HG03039 (cell line): Measurements from ENCODE around the gene ARID1B.
"Not testable (repeated sequence)": the region's sequence is repeated elsewhere in the genome, so short reads cannot be mapped to it uniquely, and the experiment has no call there.

Experiments
- ATAC-seq: cut with Tn5 transposase; IDR thresholded peaks from one replicate; pipeline ENCODE4 v1.9.1; 2021; ENCODE audit warnings: mild to moderate bottlenecking, moderate library complexity; ENCODE audit not compliant: unreplicated experiment

Gene ARID1B

GRCh38 chr6:156980515-156980914, 203.3 kb downstream of the ARID1B start:
- ATAC-seq, result no peak

DNA sequence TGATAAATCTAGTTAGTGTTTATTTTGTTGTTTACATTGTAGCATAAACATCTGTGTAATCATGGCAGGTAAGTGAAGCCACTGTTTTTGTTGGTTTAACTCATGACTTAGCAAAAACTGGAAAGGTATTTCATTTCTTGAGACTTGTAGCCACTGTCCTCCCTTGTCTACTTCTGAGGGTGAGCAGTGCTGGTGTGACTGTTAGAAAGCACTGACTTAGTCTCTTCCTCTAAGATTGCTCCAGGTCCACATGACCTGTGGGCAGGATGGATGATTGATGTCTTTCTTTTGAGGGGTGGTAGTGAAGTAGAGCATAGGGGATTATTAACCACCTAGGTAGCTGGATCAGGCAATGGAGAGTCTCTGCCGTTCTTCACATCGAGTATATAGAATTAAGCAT, 203.8 kb downstream of the ARID1B start:
- ATAC-seq, result no peak

GRCh38 chr6:156982168-156982567, 205.0 kb downstream of the ARID1B start:
- ATAC-seq, result no peak

DNA sequence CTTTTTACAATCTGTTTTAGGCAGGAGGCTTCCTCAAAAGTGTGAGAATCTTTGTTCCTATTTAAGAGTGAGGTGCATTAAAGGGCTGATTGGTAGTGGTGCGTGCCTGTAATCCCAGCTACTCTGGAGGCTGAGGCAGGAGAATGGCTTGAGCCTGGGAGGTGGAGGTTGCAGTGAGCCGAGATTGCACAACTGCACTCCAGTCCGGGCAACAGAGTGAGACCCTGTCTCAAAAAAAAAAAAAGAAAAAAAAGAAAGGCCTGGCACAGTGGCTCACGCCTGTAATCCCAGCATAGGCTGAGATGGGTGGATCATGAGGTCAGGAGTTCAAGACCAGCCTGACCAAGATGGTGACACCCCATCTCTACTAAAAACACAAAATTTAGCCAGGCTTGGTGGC, 205.7 kb downstream of the ARID1B start:
- not testable (repeated sequence) for ATAC-seq

GRCh38 chr6:156984178-156984738, 207.1 kb downstream of the ARID1B start:
- no peak for ATAC-seq

GRCh38 chr6:156985309-156985708, 208.1 kb downstream of the ARID1B start:
- ATAC-seq, result no peak

DNA sequence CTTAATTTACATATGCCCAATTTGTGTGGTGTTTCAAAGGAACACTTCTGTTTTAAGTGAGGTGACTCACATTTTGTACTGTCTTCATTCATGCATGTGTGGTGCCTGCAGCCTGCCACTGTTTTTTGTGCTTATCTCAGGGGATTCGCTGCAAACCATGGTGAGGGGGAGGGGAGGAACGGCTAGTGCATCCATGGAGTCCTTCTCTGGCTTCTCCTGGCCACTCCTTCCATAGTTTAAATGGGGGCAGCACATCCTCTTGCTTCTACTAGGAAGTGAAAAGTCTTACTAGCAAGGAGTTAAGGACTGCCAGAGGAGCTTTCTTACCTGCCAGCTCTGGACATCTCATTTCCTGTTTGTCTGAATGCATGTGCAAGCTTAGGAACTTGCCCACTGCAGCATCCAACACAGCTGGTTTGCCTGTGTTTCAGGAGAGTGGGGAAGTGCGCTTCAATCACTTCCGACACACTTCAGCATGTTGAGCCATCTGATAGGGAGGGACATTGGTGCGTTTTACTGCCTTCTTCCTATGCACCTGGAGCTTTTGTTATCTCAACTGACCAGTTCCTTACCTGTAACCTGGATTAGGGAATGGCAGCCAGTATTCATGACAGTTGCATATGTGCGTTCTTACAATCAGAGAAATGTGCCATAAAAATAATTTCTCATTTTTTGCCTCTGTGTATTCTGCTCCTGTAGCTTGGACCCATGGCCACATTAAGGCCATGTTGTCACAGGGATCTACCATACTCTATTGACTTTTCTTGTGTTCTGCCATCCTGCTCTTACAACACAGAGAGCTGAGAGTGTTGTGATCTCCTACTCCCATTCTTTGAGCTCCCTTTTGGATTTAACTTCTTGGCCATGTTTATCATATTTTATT, 211.3 kb downstream of the ARID1B start:
- peak; percentile 57 for ATAC-seq

DNA sequence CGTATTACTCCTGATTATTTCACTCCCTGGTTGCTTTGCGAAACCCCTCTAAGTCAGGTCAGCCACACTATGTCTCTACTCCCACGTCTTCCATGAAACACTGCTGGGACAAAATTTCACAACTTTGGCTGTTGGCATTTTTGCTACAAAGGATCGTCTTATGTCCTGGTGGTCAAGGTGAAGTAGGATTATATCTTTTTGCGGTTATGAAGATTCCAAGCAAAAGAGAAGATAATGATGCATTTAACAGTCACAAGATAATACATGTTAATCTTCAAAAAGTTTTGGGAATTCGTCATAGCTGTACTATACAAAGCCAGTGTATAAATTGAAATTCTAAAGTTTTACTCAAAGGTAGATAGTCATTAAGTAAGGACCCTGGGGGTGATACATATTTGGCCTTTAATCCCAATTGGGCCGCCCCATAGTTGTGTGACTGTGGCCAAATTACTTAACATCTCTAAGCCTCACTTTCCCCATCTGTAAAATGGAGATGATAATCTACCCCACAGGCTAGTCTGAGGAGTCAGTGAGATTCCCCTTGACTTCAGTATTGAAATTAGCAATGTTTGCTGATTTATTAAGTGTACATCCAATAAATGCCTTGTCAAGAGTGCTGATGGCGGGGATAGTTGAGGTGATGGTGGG, 212.1 kb downstream of the ARID1B start:
- no peak for ATAC-seq

GRCh38 chr6:156992020-156992804, 215.0 kb downstream of the ARID1B start:
- ATAC-seq, result no peak

DNA sequence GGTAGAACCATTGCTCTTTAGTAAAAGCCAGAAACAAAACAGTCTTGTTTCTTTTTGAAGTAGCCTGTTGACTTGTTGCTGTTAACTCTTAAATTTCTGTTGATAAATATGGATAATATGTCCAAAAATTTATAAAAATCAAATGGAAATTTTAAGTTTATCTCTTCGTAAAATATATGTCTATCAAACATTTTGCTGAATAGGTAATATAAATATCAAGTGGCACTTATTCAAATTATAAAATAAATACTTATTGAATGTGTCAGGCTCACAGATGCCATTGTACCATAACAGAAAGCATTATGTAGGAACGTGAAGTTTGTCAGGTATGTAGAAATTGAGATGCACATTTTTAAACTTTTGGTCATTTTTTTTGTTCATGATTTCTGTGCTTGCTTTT, 216.5 kb downstream of the ARID1B start:
- ATAC-seq, result no peak

DNA sequence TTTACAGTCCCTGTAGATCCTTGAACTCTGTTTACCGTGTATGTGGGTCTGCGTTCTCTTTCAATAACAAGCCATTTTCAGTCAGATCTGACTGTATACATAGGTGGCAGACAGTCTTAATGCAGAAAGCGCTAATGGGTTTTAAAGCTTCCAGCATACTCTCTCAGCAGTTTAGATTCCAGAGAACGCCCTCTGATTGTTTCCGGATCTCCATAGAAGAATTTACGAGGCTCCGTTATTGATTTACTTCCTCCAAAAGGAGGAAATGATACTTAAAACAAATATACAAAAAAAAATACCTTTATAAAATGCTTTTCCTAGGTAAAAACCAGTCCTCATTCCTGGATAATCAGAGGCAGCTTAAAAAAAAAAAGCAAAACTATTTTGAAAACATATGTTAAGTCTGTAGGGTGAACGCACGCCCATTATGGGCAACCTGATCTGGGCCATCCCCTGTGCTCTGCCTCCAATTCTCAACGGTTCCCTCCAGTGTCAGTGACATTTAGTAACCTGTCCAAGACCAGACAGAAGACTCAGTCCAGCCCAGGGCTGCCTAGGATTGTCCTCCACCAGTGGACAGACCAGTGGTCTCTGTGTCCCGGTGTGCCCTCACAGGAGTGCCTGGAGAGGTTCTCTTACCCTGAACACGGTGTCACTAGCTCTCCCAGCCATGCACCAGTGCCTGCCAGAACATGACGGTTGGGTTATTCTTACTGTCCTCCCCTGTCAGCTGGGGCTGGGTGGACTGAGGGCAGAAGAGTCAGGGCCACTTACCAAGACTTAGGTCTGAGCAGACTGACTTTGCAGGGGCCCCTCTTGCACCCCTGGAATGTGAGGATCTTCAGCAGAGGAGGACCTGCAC, 217.3 kb downstream of the ARID1B start:
- ATAC-seq, result no peak

DNA sequence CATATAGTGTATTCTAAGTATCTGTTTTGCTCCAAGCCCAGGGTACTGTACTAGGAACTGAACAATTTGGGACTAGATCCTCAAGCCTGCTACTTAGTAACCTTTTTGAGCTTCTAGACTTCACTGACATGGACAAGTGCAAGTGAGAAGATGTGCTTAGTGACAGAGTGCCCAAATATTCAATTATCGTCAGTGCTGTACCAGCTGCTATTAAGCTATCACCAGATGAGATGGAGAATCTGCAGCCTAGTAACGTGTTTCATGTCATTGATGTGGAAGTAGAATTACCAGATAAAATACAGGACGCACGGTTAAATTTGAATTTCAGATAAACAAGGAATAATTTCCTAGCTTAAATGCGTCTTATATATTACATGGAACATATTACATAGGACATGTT, 218.3 kb downstream of the ARID1B start:
- no peak for ATAC-seq

DNA sequence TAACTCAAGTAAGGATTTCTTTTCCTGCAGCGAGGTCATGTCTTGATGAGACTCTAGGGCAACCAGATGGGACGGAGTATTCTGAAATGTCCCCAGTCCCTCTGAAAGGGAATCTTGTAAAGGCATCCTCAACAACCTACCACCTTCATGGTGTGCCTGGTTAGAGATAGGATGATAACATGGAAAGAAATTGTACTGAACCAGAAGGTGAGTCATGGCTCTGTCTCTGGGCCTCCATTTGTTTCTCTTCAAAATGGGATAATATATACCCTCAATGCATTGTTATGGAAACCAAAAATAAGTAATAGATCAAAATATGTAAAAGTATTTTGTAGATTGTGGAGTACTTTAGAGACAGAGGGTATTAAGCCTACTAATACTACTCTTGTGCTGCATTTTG, 219.1 kb downstream of the ARID1B start:
- no peak for ATAC-seq

- ATAC-seq, result no peak
These were observed 221.7 kb downstream of the ARID1B start for GRCh38 chr6:156998794-156999330.

DNA sequence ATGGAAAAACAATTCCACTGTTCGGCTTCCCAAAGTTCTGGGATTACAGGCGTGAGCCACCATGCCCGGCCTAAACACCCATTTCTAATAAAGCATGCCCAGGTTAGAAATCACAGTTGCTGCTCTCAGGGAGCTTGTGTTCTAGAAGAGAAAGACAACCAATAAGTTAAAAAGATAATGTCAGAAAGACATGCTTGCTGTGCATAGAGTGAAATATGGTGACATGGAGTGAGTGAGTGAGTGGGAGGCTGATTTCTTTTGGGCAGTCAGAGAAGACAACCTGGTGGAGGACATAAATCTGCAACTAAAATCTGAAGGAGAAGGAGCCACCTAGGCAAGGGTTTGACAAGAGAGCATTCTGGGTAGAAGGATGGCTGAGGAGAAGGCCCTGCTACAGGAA, 222.6 kb downstream of the ARID1B start:
- ATAC-seq, result no peak

DNA sequence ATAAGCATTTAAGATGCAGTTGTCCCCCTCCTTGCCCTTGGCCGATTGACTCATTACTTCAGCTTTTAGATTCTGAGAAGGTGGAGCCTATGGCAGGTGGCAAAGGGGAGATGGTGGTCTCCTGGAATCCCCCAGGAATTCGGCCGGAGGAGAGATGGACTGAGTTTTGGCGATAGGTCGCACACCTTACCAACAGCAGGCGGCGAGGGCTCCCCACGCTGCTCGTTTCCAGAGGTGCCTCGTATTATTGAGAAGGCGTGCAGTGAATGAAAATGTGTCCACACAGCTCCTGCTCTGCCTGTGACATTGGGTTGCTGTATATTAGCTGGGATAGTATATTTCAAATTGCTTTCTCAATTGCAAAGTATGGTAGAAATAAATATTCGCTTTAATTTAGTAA, 224.5 kb downstream of the ARID1B start:
- no peak for ATAC-seq

DNA sequence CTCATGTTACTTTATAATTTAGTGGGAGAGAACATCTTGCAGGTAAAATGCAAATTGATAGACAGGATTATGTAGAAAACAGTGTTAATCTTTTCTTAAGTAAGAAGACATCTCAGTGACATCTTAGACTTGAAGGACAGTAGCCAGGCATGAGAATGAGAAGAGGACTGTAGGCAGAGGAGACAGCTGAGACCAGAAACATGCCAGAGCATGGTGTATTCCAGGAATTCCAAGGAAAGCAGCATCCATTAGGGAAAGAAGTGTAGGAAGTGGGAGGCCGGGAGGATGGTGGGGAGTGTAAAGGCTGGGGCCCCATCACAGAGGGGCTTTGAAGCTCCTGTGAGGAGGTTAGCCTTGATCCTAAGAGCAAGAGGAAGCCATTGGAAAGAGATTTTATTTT, 225.6 kb downstream of the ARID1B start:
- no peak for ATAC-seq

DNA sequence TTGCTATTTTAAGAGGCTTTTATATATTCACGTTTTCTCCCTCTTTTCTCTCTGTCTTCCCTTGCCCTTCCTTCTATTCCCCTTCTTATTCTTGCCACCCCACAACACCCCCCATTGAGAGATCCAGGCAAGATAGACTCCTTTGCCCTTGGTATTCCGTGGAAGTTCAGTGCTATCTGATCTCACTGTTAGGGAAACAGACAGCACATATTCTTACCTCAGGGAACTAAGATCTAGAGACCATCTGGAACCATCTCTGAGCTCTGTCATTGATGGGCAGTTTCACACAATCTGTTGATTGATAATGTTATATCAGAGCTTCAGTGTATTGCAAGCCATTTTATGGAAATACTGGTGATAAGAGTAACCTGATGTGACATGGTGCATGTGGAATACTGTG, 228.8 kb downstream of the ARID1B start:
- no peak for ATAC-seq

GRCh38 chr6:157008568-157008967, 231.4 kb downstream of the ARID1B start:
- no peak for ATAC-seq

DNA sequence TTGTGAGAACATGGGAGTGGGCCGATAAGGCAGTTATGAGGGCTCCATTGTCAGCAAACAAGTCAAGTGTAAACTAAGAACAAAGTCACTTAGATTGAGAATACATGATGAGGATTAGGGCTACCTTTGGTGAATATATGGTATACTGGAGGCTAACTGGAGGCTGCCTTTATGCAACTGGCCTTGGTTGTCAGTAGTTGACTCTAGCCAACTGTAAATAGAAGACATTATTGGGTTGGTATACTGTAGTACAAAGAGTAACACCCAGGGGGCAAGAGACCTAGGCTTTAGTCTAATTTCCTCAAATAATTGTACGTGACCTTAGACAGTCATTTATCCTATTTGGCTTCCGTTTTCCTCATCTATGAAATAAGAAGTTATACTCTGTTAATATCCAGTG, 235.2 kb downstream of the ARID1B start:
- no peak for ATAC-seq
